GM23338 (cell line): ENCODE data around the gene SLC51B. TPM values are rescaled to one million over a fixed set of nuclear protein-coding genes. Genes with fewer than 3 reads are reported as not detected.

ENCODE experiments used
- ATAC-seq: fragments of 200-7000 bp; cut with Tn5 transposase; 3 replicates; pipeline ENCODE4 v1.9.1; 2020
- DNase-seq: peaks from one replicate; pipeline ENCODE4 v3.0.0-alpha.2; 2015; ENCODE audit warnings: low spot score
- H2AFZ ChIP-seq: fragments of 200-600 bp; sonication (generic); 2 replicates; pipeline ENCODE4 v1.8.0; 2016; ENCODE audit warnings: antibody characterized with exemption, mild to moderate bottlenecking, moderate library complexity
- H3F3A ChIP-seq: fragments of 200-600 bp; sonication (generic); replicated peaks from 2 replicates; pipeline ENCODE4 v1.8.0; 2017; ENCODE audit warnings: antibody characterized with exemption, mixed run types, low read depth
- H3K27ac ChIP-seq: fragments of 200-600 bp; sonication (generic); 2 replicates; pipeline ENCODE4 v1.6.1; 2016; ENCODE audit warnings: low read depth
- H3K27me3 ChIP-seq: fragments of 200-600 bp; sonication (generic); 2 replicates; pipeline ENCODE4 v1.8.0; 2016; ENCODE audit warnings: mild to moderate bottlenecking, mixed run types, moderate library complexity; ENCODE audit not compliant: insufficient read depth
- H3K36me3 ChIP-seq: fragments of 200-600 bp; sonication (generic); 2 replicates; pipeline ENCODE4 v1.8.0; 2016; ENCODE audit warnings: mild to moderate bottlenecking; ENCODE audit not compliant: insufficient read depth
- H3K4me1 ChIP-seq: fragments of 200-600 bp; sonication (generic); 2 replicates; pipeline ENCODE4 v1.8.0; 2016; ENCODE audit warnings: mild to moderate bottlenecking, moderate library complexity; ENCODE audit not compliant: insufficient read depth
- H3K4me2 ChIP-seq: fragments of 200-600 bp; sonication (generic); 2 replicates; pipeline ENCODE4 v1.7.1; 2017; ENCODE audit warnings: mixed run types
- H3K4me3 ChIP-seq: fragments of 200-600 bp; sonication (generic); 2 replicates; pipeline ENCODE4 v1.6.1; 2016; ENCODE audit warnings: mixed run types
- H3K79me2 ChIP-seq: fragments of 200-600 bp; sonication (generic); replicated peaks from 2 replicates; pipeline ENCODE4 v1.8.0; 2017; ENCODE audit warnings: mild to moderate bottlenecking; ENCODE audit not compliant: insufficient read depth
- H3K9me2 ChIP-seq: fragments of 200-600 bp; sonication (generic); 2 replicates; pipeline ENCODE4 v1.8.0; 2017; ENCODE audit not compliant: insufficient read depth
- H4K20me1 ChIP-seq: fragments of 200-600 bp; sonication (generic); replicated peaks from 2 replicates; pipeline ENCODE4 v1.8.0; 2017; ENCODE audit warnings: mild to moderate bottlenecking; ENCODE audit not compliant: insufficient read depth
- H3K27ac Mint-ChIP-seq: 2 replicates; pipeline ENCODE4 v1.8.0; 2020; ENCODE audit warnings: inconsistent platforms, mild to moderate bottlenecking, moderate library complexity, mixed read lengths
- H3K27me3 Mint-ChIP-seq: 3 replicates; pipeline ENCODE4 v1.8.0; 2022; ENCODE audit warnings: low read depth, mild to moderate bottlenecking, moderate library complexity, mixed read lengths, inconsistent platforms; ENCODE audit not compliant: insufficient read depth, poor library complexity
- H3K36me3 Mint-ChIP-seq: 3 replicates; pipeline ENCODE4 v1.8.0; 2021; ENCODE audit warnings: low read depth, mild to moderate bottlenecking, inconsistent platforms, moderate library complexity, mixed read lengths
- H3K4me1 Mint-ChIP-seq: 3 replicates; pipeline ENCODE4 v1.8.0; 2020; ENCODE audit warnings: mild to moderate bottlenecking, inconsistent platforms, mixed read lengths
- H3K4me3 Mint-ChIP-seq: 3 replicates; pipeline ENCODE4 v1.8.0; 2021; ENCODE audit warnings: moderate library complexity, mild to moderate bottlenecking, inconsistent platforms, mixed read lengths
- H3K9me3 Mint-ChIP-seq: 3 replicates; pipeline ENCODE4 v1.8.0; 2020; ENCODE audit warnings: moderate library complexity, mild to moderate bottlenecking, inconsistent platforms, mixed read lengths
- CREB1 ChIP-seq: fragments of 250-450 bp; sonication (Bioruptor Pico); IDR thresholded peaks from 2 replicates; pipeline ENCODE4 v1.5.0; 2020; ENCODE audit warnings: low read depth, mild to moderate bottlenecking, moderate library complexity
- CTCF ChIP-seq, 2 experiments: fragments of 200-600 bp in 1 of 2; sonication (generic) in 1 of 2; conservative IDR thresholded peaks; 2 replicates each; pipeline versions ENCODE4 v1.5.1 to v1.6.1; 2016 to 2017; ENCODE audit warnings: antibody characterized with exemption in 2 of 2, low read depth in 2 of 2, mild to moderate bottlenecking in 2 of 2, moderate library complexity in 1 of 2
- ETS1 ChIP-seq: IDR thresholded peaks from 2 replicates; pipeline ENCODE4 v1.6.1; 2016; ENCODE audit warnings: antibody characterized with exemption
- EZH2 ChIP-seq: fragments of 200-600 bp; sonication (generic); IDR thresholded peaks from one replicate; pipeline ENCODE4 v1.8.0; 2017; ENCODE audit warnings: antibody characterized with exemption, mild to moderate bottlenecking, low read depth; ENCODE audit not compliant: unreplicated experiment
- EZH2phosphoT487 ChIP-seq: fragments of 200-600 bp; sonication (generic); IDR thresholded peaks from one replicate; pipeline ENCODE4 v1.8.1; 2018; ENCODE audit warnings: antibody characterized with exemption; ENCODE audit not compliant: unreplicated experiment
- JUNB ChIP-seq: IDR thresholded peaks from one replicate; pipeline ENCODE4 v1.6.1; 2016; ENCODE audit warnings: antibody characterized with exemption; ENCODE audit not compliant: unreplicated experiment
- NANOG ChIP-seq: IDR thresholded peaks from 2 replicates; pipeline ENCODE4 v1.6.1; 2016; ENCODE audit warnings: antibody characterized with exemption, borderline replicate concordance
- POLR2AphosphoS5 ChIP-seq: IDR thresholded peaks from 2 replicates; pipeline ENCODE4 v1.6.1; 2016; ENCODE audit warnings: antibody characterized with exemption, low read depth
- REST ChIP-seq: IDR thresholded peaks from one replicate; pipeline ENCODE4 v1.6.1; 2018; ENCODE audit warnings: antibody characterized with exemption; ENCODE audit not compliant: unreplicated experiment
- STAT1 ChIP-seq: IDR thresholded peaks from one replicate; pipeline ENCODE4 v1.6.1; 2016; ENCODE audit warnings: antibody characterized with exemption; ENCODE audit not compliant: unreplicated experiment
- ZNF114 ChIP-seq: fragments of 250-450 bp; sonication (Bioruptor Pico); IDR thresholded peaks from 2 replicates; pipeline ENCODE4 v1.5.0; 2020; ENCODE audit warnings: mild to moderate bottlenecking, moderate library complexity
- ZNF331 ChIP-seq: fragments of 250-450 bp; sonication (Bioruptor Pico); IDR thresholded peaks from 2 replicates; pipeline ENCODE4 v1.5.0; 2020; ENCODE audit warnings: low read depth, mild to moderate bottlenecking, moderate library complexity
- polyA plus RNA-seq: library from polyadenylated mRNA; unstranded; fragments of >200 nt; fragmentation: Nextera tagmentation; extraction: Ambion mirVana; gene quantifications from 2 replicates; pipeline ENCODE4 v1.2.1, GENCODE V29; 2016
- total RNA-seq: library from RNA; depleted of rRNA; stranded (reverse); fragments of >200 nt; shearing (Covaris generic); gene quantifications from 2 replicates; pipeline ENCODE4 v1.2.3, GENCODE V29; 2014
- TF ChIP-seq, protein P1 (sequence below): fragments of 250-450 bp; sonication (Bioruptor Pico); IDR thresholded peaks from 2 replicates; pipeline ENCODE4 v1.5.0; 2020; ENCODE audit warnings: mild to moderate bottlenecking, moderate library complexity

SLC51B gene
- total and polyA plus RNA-seq, 2 experiments from 2014 or later: not detected

- no peak overlapping the region for H3K4me2 ChIP-seq
- H3K4me3 ChIP-seq: no peak overlapping the region
- Mint-ChIP-seq H3K27ac (no peak overlapping the region), H3K4me1 (peaks cover 4% of the 10 kb centered on the region; the same call in 1 of the 3 replicates), H3K9me3 (no peaks in the 10 kb centered on the region), H3K36me3 (no peaks in the 10 kb centered on the region), H3K27me3 (peaks cover 16% of the 10 kb centered on the region), H3K4me3 (no peak overlapping the region)
- peaks cover 5% of the 10 kb centered on the region; the same call in 1 of the 2 replicates for H3K4me1 ChIP-seq
- H3K36me3 ChIP-seq: no peaks in the 10 kb centered on the region
- H2AFZ ChIP-seq: no peak overlapping the region
- no peaks in the 10 kb centered on the region for H3F3A ChIP-seq
- no peaks in the 10 kb centered on the region for H3K9me2 ChIP-seq
- ATAC-seq (no peak), DNase-seq (no peak)
- H4K20me1 ChIP-seq: no peaks in the 10 kb centered on the region
- no peaks in the 10 kb centered on the region for H3K79me2 ChIP-seq
- peaks cover 13% of the 10 kb centered on the region for H3K27me3 ChIP-seq
- H3K27ac ChIP-seq: no peak overlapping the region
- TF ChIP-seq STAT1 (no peak), ZNF331 (no peak), EZH2 (no peak), POLR2AphosphoS5 (no peak), NANOG (no peak), CREB1 (CRISPR knock-in tag) (no peak), ZNF114 (CRISPR knock-in tag) (no peak), REST (no peak), JUNB (no peak), ETS1 (no peak), CTCF (conservative IDR thresholded peaks at IDR 0.05; ENCODE audit: low read depth in 2 of 2) (no peak), EZH2phosphoT487 (no peak)
- TF ChIP-seq, protein P1, sequence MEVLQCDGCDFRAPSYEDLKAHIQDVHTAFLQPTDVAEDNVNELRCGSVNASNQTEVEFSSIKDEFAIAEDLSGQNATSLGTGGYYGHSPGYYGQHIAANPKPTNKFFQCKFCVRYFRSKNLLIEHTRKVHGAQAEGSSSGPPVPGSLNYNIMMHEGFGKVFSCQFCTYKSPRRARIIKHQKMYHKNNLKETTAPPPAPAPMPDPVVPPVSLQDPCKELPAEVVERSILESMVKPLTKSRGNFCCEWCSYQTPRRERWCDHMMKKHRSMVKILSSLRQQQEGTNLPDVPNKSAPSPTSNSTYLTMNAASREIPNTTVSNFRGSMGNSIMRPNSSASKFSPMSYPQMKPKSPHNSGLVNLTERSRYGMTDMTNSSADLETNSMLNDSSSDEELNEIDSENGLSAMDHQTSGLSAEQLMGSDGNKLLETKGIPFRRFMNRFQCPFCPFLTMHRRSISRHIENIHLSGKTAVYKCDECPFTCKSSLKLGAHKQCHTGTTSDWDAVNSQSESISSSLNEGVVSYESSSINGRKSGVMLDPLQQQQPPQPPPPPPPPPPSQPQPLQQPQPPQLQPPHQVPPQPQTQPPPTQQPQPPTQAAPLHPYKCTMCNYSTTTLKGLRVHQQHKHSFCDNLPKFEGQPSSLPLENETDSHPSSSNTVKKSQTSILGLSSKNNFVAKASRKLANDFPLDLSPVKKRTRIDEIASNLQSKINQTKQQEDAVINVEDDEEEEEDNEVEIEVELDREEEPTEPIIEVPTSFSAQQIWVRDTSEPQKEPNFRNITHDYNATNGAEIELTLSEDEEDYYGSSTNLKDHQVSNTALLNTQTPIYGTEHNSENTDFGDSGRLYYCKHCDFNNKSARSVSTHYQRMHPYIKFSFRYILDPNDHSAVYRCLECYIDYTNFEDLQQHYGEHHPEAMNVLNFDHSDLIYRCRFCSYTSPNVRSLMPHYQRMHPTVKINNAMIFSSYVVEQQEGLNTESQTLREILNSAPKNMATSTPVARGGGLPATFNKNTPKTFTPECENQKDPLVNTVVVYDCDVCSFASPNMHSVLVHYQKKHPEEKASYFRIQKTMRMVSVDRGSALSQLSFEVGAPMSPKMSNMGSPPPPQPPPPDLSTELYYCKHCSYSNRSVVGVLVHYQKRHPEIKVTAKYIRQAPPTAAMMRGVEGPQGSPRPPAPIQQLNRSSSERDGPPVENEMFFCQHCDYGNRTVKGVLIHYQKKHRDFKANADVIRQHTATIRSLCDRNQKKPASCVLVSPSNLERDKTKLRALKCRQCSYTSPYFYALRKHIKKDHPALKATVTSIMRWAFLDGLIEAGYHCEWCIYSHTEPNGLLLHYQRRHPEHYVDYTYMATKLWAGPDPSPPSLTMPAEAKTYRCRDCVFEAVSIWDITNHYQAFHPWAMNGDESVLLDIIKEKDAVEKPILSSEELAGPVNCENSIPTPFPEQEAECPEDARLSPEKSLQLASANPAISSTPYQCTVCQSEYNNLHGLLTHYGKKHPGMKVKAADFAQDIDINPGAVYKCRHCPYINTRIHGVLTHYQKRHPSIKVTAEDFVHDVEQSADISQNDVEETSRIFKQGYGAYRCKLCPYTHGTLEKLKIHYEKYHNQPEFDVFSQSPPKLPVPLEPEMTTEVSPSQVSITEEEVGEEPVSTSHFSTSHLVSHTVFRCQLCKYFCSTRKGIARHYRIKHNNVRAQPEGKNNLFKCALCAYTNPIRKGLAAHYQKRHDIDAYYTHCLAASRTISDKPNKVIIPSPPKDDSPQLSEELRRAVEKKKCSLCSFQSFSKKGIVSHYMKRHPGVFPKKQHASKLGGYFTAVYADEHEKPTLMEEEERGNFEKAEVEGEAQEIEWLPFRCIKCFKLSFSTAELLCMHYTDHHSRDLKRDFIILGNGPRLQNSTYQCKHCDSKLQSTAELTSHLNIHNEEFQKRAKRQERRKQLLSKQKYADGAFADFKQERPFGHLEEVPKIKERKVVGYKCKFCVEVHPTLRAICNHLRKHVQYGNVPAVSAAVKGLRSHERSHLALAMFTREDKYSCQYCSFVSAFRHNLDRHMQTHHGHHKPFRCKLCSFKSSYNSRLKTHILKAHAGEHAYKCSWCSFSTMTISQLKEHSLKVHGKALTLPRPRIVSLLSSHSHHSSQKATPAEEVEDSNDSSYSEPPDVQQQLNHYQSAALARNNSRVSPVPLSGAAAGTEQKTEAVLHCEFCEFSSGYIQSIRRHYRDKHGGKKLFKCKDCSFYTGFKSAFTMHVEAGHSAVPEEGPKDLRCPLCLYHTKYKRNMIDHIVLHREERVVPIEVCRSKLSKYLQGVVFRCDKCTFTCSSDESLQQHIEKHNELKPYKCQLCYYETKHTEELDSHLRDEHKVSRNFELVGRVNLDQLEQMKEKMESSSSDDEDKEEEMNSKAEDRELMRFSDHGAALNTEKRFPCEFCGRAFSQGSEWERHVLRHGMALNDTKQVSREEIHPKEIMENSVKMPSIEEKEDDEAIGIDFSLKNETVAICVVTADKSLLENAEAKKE (CRISPR knock-in tag): no peak
Observed at GRCh38 chr15:65099336-65099735, 54.1 kb downstream of the SLC51B start.
